HepG2 (cell line): ENCODE measurements around the gene PLXNB2. TPM values are rescaled to one million over a fixed set of nuclear protein-coding genes. Genes with fewer than 3 reads are reported as not detected.

Source experiments
- NFE2L1 ChIP-seq: sonication (generic); formaldehyde crosslinking; IDR thresholded peaks from 2 replicates; pipeline ENCODE4 v1.4.0; 2020; ENCODE audit warnings: missing genetic modification reagents, mild to moderate bottlenecking, borderline replicate concordance
- PHF8 ChIP-seq: sonication (generic); formaldehyde crosslinking; IDR thresholded peaks from 2 replicates; pipeline ENCODE4 v1.5.0; 2020; ENCODE audit warnings: missing genetic modification reagents
- ZBTB7B ChIP-seq: sonication (generic); formaldehyde crosslinking; IDR thresholded peaks from 2 replicates; pipeline ENCODE4 v1.4.0; 2020; ENCODE audit warnings: missing genetic modification reagents
- ZNF709 ChIP-seq: sonication (generic); formaldehyde crosslinking; IDR thresholded peaks from 2 replicates; pipeline ENCODE4 v1.5.0; 2020; ENCODE audit warnings: mild to moderate bottlenecking, missing genetic modification reagents
- ZNF883 ChIP-seq: sonication (generic); formaldehyde crosslinking; IDR thresholded peaks from 2 replicates; pipeline ENCODE4 v1.5.1; 2020; ENCODE audit warnings: mild to moderate bottlenecking, missing genetic modification reagents; ENCODE audit errors: not compliant biosample characterization
- polyA plus RNA-seq, 8 experiments: library from polyadenylated mRNA; depleted of rRNA in 3 of 8; stranded (reverse) in 7 of 8; unstranded in 1 of 8; fragments of >200 nt; fragmentation: Illumina TruSeq in 4 of 8; extraction: Trizol in 4 of 8; gene quantifications; 2 replicates each; pipeline versions ENCODE4 v1.2.1 to v1.2.3, GENCODE V29; 2011 to 2016; ENCODE audit warnings: low read depth in 4 of 8, missing spikeins in 1 of 8, mixed read lengths in 1 of 8; ENCODE audit not compliant: insufficient read depth in 1 of 8
- total RNA-seq, 5 experiments: library from RNA; depleted of rRNA; stranded (reverse); fragments of >200 nt; fragmentation: Illumina TruSeq; extraction: Trizol; gene quantifications; 2 replicates each; pipeline ENCODE4 v1.2.3, GENCODE V29; 2016; ENCODE audit warnings: low read depth in 1 of 5
- TF ChIP-seq, protein P1 (sequence below): sonication (generic); formaldehyde crosslinking; IDR thresholded peaks from 2 replicates; pipeline ENCODE4 v1.5.1; 2020; ENCODE audit warnings: mild to moderate bottlenecking, missing genetic modification reagents
- TF ChIP-seq, protein P2 (sequence below): sonication (generic); formaldehyde crosslinking; IDR thresholded peaks from 2 replicates; pipeline ENCODE4 v1.4.0; 2020; ENCODE audit warnings: missing genetic modification reagents, borderline replicate concordance
- TF ChIP-seq, protein P3 (sequence below): sonication (generic); formaldehyde crosslinking; IDR thresholded peaks from 2 replicates; pipeline ENCODE4 v1.4.0; 2020; ENCODE audit warnings: missing genetic modification reagents, borderline replicate concordance
- TF ChIP-seq, protein P4 (sequence below), 2 experiments: sonication (generic) in 1 of 2; formaldehyde crosslinking in 1 of 2; IDR thresholded peaks; 2 replicates each; pipeline versions ENCODE4 v1.4.0 to v1.6.1; 2016 to 2020; ENCODE audit warnings: borderline replicate concordance in 1 of 2, low read depth in 1 of 2, mild to moderate bottlenecking in 1 of 2, missing genetic modification reagents in 1 of 2
- TF ChIP-seq, protein P5 (sequence below): IDR thresholded peaks from 2 replicates; pipeline ENCODE4 v1.6.1; 2016; ENCODE audit warnings: mild to moderate bottlenecking
- TF ChIP-seq, protein P6 (sequence below): sonication (generic); formaldehyde crosslinking; IDR thresholded peaks from 2 replicates; pipeline ENCODE4 v1.8.0; 2022; ENCODE audit warnings: mild to moderate bottlenecking, missing genetic modification reagents, moderate library complexity

The PLXNB2 gene
- total and polyA plus RNA-seq, 2 of the 13 experiments (the other 11 are each of a cell fraction or from before 2014, with no cell fraction given), result 32.6 to 68.9 TPM

DNA sequence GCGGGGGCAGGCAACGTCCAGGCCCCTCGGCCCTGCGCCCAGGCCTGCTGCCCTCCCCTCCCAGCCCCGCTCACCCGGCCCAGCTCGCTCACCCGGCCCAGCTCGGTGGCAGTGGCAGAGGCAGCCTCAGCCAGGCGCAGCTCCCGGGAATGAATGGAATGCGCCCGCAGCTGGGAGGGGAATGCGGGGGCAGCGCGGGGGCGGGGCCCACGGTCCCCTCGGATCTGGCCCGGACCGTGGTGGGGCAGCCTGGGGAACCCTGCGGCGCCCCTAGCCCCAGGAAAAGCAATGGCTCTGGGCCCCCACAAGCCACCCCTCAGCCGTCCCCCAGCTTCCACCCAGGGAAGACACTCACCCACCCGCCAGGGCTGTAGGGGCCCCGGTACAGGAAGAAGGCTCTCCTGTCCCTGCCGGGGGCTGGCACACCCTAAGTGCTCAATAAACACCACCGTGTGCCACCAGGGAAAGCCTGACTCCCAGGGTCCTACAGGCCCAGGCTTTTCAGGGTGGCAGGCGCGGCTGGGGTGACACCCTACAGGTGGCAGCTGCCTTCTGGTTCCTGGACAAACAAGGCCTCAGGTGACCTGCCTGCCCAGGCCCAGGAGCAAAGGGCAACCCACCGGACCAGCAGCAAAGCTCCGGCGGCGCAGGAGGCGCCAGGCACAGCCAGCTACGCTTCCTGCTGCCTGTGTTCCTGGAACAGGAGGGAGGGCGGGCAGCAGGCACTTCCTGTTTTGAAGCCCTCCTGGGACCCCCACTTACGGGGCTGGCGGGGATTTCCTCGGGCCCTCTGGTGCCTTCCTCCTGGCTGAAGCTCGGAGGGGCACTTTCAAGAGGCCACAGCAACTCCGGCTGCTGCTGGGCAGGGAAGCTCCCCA, 13.8 kb downstream of the PLXNB2 start (continued):
- TF ChIP-seq, protein P1, sequence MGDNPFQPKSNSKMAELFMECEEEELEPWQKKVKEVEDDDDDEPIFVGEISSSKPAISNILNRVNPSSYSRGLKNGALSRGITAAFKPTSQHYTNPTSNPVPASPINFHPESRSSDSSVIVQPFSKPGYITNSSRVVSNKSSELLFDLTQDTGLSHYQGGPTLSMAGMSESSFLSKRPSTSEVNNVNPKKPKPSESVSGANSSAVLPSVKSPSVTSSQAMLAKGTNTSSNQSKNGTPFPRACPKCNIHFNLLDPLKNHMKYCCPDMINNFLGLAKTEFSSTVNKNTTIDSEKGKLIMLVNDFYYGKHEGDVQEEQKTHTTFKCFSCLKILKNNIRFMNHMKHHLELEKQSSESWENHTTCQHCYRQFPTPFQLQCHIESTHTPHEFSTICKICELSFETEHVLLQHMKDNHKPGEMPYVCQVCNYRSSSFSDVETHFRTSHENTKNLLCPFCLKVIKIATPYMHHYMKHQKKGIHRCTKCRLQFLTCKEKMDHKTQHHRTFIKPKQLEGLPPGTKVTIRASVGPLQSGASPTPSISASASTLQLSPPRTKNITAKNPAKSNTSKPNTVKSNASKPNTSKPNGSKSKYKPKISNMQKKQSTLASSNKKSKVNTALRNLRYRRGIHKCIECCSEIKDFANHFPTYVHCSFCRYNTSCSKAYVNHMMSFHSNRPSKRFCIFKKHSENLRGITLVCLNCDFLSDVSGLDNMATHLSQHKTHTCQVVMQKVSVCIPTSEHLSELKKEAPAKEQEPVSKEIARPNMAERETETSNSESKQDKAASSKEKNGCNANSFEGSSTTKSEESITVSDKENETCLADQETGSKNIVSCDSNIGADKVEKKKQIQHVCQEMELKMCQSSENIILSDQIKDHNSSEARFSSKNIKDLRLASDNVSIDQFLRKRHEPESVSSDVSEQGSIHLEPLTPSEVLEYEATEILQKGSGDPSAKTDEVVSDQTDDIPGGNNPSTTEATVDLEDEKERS (CRISPR knock-in tag), result peak; percentile 78; the same call in 1 of the 2 replicates
- TF ChIP-seq ZBTB7B (CRISPR knock-in tag) (peak; percentile 97), PHF8 (CRISPR knock-in tag) (peak; percentile 86), ZNF883 (CRISPR knock-in tag) (no peak), ZNF709 (peak; percentile 64; the same call in 1 of the 2 replicates), NFE2L1 (CRISPR knock-in tag) (no peak)
- TF ChIP-seq, protein P2, sequence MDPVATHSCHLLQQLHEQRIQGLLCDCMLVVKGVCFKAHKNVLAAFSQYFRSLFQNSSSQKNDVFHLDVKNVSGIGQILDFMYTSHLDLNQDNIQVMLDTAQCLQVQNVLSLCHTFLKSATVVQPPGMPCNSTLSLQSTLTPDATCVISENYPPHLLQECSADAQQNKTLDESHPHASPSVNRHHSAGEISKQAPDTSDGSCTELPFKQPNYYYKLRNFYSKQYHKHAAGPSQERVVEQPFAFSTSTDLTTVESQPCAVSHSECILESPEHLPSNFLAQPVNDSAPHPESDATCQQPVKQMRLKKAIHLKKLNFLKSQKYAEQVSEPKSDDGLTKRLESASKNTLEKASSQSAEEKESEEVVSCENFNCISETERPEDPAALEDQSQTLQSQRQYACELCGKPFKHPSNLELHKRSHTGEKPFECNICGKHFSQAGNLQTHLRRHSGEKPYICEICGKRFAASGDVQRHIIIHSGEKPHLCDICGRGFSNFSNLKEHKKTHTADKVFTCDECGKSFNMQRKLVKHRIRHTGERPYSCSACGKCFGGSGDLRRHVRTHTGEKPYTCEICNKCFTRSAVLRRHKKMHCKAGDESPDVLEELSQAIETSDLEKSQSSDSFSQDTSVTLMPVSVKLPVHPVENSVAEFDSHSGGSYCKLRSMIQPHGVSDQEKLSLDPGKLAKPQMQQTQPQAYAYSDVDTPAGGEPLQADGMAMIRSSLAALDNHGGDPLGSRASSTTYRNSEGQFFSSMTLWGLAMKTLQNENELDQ (CRISPR knock-in tag), result no peak
- TF ChIP-seq, protein P3, sequence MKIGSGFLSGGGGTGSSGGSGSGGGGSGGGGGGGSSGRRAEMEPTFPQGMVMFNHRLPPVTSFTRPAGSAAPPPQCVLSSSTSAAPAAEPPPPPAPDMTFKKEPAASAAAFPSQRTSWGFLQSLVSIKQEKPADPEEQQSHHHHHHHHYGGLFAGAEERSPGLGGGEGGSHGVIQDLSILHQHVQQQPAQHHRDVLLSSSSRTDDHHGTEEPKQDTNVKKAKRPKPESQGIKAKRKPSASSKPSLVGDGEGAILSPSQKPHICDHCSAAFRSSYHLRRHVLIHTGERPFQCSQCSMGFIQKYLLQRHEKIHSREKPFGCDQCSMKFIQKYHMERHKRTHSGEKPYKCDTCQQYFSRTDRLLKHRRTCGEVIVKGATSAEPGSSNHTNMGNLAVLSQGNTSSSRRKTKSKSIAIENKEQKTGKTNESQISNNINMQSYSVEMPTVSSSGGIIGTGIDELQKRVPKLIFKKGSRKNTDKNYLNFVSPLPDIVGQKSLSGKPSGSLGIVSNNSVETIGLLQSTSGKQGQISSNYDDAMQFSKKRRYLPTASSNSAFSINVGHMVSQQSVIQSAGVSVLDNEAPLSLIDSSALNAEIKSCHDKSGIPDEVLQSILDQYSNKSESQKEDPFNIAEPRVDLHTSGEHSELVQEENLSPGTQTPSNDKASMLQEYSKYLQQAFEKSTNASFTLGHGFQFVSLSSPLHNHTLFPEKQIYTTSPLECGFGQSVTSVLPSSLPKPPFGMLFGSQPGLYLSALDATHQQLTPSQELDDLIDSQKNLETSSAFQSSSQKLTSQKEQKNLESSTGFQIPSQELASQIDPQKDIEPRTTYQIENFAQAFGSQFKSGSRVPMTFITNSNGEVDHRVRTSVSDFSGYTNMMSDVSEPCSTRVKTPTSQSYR (CRISPR knock-in tag), result peak; percentile 35; the same call in 1 of the 2 replicates
- TF ChIP-seq, protein P4, sequence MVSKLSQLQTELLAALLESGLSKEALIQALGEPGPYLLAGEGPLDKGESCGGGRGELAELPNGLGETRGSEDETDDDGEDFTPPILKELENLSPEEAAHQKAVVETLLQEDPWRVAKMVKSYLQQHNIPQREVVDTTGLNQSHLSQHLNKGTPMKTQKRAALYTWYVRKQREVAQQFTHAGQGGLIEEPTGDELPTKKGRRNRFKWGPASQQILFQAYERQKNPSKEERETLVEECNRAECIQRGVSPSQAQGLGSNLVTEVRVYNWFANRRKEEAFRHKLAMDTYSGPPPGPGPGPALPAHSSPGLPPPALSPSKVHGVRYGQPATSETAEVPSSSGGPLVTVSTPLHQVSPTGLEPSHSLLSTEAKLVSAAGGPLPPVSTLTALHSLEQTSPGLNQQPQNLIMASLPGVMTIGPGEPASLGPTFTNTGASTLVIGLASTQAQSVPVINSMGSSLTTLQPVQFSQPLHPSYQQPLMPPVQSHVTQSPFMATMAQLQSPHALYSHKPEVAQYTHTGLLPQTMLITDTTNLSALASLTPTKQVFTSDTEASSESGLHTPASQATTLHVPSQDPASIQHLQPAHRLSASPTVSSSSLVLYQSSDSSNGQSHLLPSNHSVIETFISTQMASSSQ (IDR thresholded peaks at IDR 0.05; ENCODE audit: low read depth), result no peak
- TF ChIP-seq, protein P4 (CRISPR knock-in tag; IDR thresholded peaks at IDR 0.05; ENCODE audit: borderline replicate concordance), result no peak
- TF ChIP-seq, protein P5, sequence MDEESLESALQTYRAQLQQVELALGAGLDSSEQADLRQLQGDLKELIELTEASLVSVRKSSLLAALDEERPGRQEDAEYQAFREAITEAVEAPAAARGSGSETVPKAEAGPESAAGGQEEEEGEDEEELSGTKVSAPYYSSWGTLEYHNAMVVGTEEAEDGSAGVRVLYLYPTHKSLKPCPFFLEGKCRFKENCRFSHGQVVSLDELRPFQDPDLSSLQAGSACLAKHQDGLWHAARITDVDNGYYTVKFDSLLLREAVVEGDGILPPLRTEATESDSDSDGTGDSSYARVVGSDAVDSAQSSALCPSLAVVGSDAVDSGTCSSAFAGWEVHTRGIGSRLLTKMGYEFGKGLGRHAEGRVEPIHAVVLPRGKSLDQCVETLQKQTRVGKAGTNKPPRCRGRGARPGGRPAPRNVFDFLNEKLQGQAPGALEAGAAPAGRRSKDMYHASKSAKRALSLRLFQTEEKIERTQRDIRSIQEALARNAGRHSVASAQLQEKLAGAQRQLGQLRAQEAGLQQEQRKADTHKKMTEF (CRISPR knock-in tag), result peak; percentile 88
- TF ChIP-seq, protein P6, sequence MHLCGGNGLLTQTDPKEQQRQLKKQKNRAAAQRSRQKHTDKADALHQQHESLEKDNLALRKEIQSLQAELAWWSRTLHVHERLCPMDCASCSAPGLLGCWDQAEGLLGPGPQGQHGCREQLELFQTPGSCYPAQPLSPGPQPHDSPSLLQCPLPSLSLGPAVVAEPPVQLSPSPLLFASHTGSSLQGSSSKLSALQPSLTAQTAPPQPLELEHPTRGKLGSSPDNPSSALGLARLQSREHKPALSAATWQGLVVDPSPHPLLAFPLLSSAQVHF, result no peak
